Uterus (tissue), 4 donors: ENCODE data around the gene TM4SF1. TPM values are rescaled to one million over a fixed set of nuclear protein-coding genes. Genes with fewer than 3 reads are reported as not detected.

ENCODE experiments used
- DNase-seq, 2 donors: peaks; one replicate each; pipeline ENCODE4 v3.0.0-alpha.2; 2019 to 2020
- H3K27ac ChIP-seq, 2 donors: fragments of 200-600 bp; sonication (generic); 1 replicate in 1 of 2; 2 replicates in 1 of 2; pipeline ENCODE4 v1.5.1; 2016 to 2018
- H3K27me3 ChIP-seq, 2 donors: fragments of 200-600 bp; sonication (generic); one replicate each; pipeline ENCODE4 v1.5.1; 2018 to 2019; ENCODE audit warnings: control low read depth in 1 of 2
- H3K36me3 ChIP-seq, 2 donors: fragments of 200-600 bp; sonication (generic); one replicate each; pipeline ENCODE4 v1.5.1; 2019; ENCODE audit warnings: control low read depth in 1 of 2
- H3K4me1 ChIP-seq, 2 donors: fragments of 200-600 bp; sonication (generic); one replicate each; pipeline ENCODE4 v1.5.1; 2018 to 2019; ENCODE audit warnings: control low read depth in 1 of 2
- H3K4me3 ChIP-seq, 2 donors: fragments of 200-600 bp; sonication (generic); 1 replicate in 1 of 2; 2 replicates in 1 of 2; pipeline ENCODE4 v1.5.1; 2018 to 2019; ENCODE audit warnings: mild to moderate bottlenecking in 1 of 2
- H3K9me3 ChIP-seq, 2 donors: fragments of 200-600 bp; sonication (generic); one replicate each; pipeline ENCODE4 v1.5.1; 2019; ENCODE audit warnings: control low read depth in 1 of 2
- CTCF ChIP-seq, 4 experiments: fragments of 200-600 bp in 2 of 4; fragments of 450-650 bp in 2 of 4; sonication (generic) in 2 of 4; IDR thresholded peaks; one replicate each; pipeline ENCODE4 v1.5.1; 2016 to 2019; ENCODE audit warnings: antibody characterized with exemption in 4 of 4, mild to moderate bottlenecking in 2 of 4, moderate library complexity in 1 of 4
- POLR2A ChIP-seq, 2 donors: fragments of 450-650 bp; IDR thresholded peaks; one replicate each; pipeline ENCODE4 v1.6.1; 2016; ENCODE audit warnings: antibody characterized with exemption in 2 of 2, mild to moderate bottlenecking in 1 of 2, moderate library complexity in 1 of 2
- intact Hi-C: fragments of 100-400 bp; cut with DNase I; formaldehyde crosslinking; loops from one replicate; pipeline ENCODE4 v1.15.1; 2023; ENCODE audit warnings: low total_unique reads
- total RNA-seq, 4 donors: library from RNA; depleted of rRNA in 3 of 4; stranded (reverse); fragments of >200 nt in 3 of 4; gene quantifications; one replicate each; pipeline versions ENCODE4 v1.1.0 to v1.2.4, GENCODE V29; 2014 to 2023
- donor health status: DM: yes; HTN: yes; CAD: no.

TM4SF1 gene
- total RNA-seq = 100 to 1,000 TPM; 102 to 118 (median 113) TPM

GRCh38 chr3:149377408-149378364, at the start of gene TM4SF1:
Gene TM4SF1, minus strand, starts transcription at chr3:149377649. Its CDS starts 102 bp downstream, at chr3:149377547.
- DNase-seq = peak; percentile 41 to 68

GRCh38 chr3:149426325-149426724, 48.9 kb upstream of the TM4SF1 start:
- intact Hi-C loops = no loop called here
- Histone ChIP-seq H3K27ac (no peak overlapping the region), H3K27me3 (no peaks in the 10 kb centered on the region), H3K9me3 (no peaks in the 10 kb centered on the region), H3K4me3 (no peak overlapping the region), H3K36me3 (no peaks in the 10 kb centered on the region), H3K4me1 (no peaks in the 10 kb centered on the region)
- TF ChIP-seq POLR2A (IDR thresholded peaks at IDR 0.05) = no peak
- DNase-seq = no peak

More at GRCh38 chr3:149377408-149378364, at the start of gene TM4SF1:
- Histone ChIP-seq H3K27ac (peak within 1 kb of the TSS; percentile 67 to 78), H3K9me3 (no peaks in the 10 kb centered on the region), H3K36me3 (no peaks in the 10 kb centered on the region), H3K27me3 (no peaks in the 10 kb centered on the region), H3K4me3 (peak within 1 kb of the TSS; percentile 23 to 26), H3K4me1 (no peaks in the 10 kb centered on the region)
- intact Hi-C loops = no loop called here
- TF ChIP-seq POLR2A (IDR thresholded peaks at IDR 0.05) (peak; percentile 58 to 69), CTCF (IDR thresholded peaks at IDR 0.05) (no peak)

GRCh38 chr3:149424918-149425317, 47.5 kb upstream of the TM4SF1 start:
- Histone ChIP-seq H3K4me1 (no peaks in the 10 kb centered on the region), H3K36me3 (no peaks in the 10 kb centered on the region), H3K27me3 (no peaks in the 10 kb centered on the region), H3K27ac (peak overlapping the region in 1 of 2 donors; percentile 14), H3K4me3 (no peak overlapping the region), H3K9me3 (no peaks in the 10 kb centered on the region)
- TF ChIP-seq POLR2A (IDR thresholded peaks at IDR 0.05) (no peak), CTCF (IDR thresholded peaks at IDR 0.05) (no peak)
- no peak for DNase-seq
- intact Hi-C loops = no loop called here

- H3K27me3 ChIP-seq = no peaks in the 10 kb centered on the region
- TF ChIP-seq CTCF (IDR thresholded peaks at IDR 0.05) (no peak), POLR2A (IDR thresholded peaks at IDR 0.05) (no peak)
Measured at GRCh38 chr3:149421764-149422163, 44.3 kb upstream of the TM4SF1 start.

GRCh38 chr3:149419816-149420215, 42.4 kb upstream of the TM4SF1 start:
- DNase-seq = no peak
- H3K27me3 ChIP-seq = no peaks in the 10 kb centered on the region
- TF ChIP-seq POLR2A (IDR thresholded peaks at IDR 0.05) (no peak), CTCF (IDR thresholded peaks at IDR 0.05) (no peak)
- H3K36me3 ChIP-seq = no peaks in the 10 kb centered on the region
- intact Hi-C loops = no loop called here
- no peak overlapping the region for H3K27ac ChIP-seq
- no peak overlapping the region for H3K4me3 ChIP-seq
- no peaks in the 10 kb centered on the region for H3K9me3 ChIP-seq
- no peaks in the 10 kb centered on the region for H3K4me1 ChIP-seq

More at GRCh38 chr3:149421764-149422163, 44.3 kb upstream of the TM4SF1 start:
- Histone ChIP-seq H3K36me3 (no peaks in the 10 kb centered on the region), H3K4me1 (no peaks in the 10 kb centered on the region), H3K9me3 (no peaks in the 10 kb centered on the region), H3K27ac (no peak overlapping the region), H3K4me3 (no peak overlapping the region)
- intact Hi-C loops = no loop called here
- no peak for DNase-seq
